Right atrium auricular region (tissue), 2 donors: ENCODE data around the gene ZNF138. TPM values are rescaled to one million over a fixed set of nuclear protein-coding genes. Genes with fewer than 3 reads are reported as not detected.

ENCODE experiments used
- DNase-seq: peaks from one replicate; pipeline ENCODE4 v3.0.0-alpha.2; 2019; ENCODE audit warnings: low spot score
- H3K27ac ChIP-seq, 2 donors: fragments of 200-600 bp; sonication (generic); 1 replicate in 1 of 2; 2 replicates in 1 of 2; pipeline ENCODE4 v1.5.1; 2016 to 2019
- H3K27me3 ChIP-seq, 2 donors: fragments of 200-600 bp; sonication (generic); one replicate each; pipeline versions ENCODE4 v1.5.1 to v1.6.0; 2017 to 2019
- H3K36me3 ChIP-seq: fragments of 200-600 bp; sonication (generic); one replicate; pipeline ENCODE4 v1.5.1; 2016
- H3K4me1 ChIP-seq, 2 donors: fragments of 200-600 bp; sonication (generic); one replicate each; pipeline versions ENCODE4 v1.5.1 to v1.6.0; 2017 to 2019
- H3K4me3 ChIP-seq, 2 donors: fragments of 200-600 bp; sonication (generic); 1 replicate in 1 of 2; 2 replicates in 1 of 2; pipeline ENCODE4 v1.5.1; 2017 to 2019; ENCODE audit warnings: mild to moderate bottlenecking in 1 of 2, moderate library complexity in 1 of 2
- H3K9me3 ChIP-seq, 2 donors: fragments of 200-600 bp; sonication (generic); one replicate each; pipeline ENCODE4 v1.5.1; 2019
- CTCF ChIP-seq, 2 donors: fragments of 200-600 bp; sonication (generic); IDR thresholded peaks; one replicate each; pipeline ENCODE4 v1.5.1; 2019; ENCODE audit warnings: antibody characterized with exemption in 2 of 2
- total RNA-seq, 2 donors: library from RNA; depleted of rRNA; stranded (reverse); fragments of >200 nt; gene quantifications; one replicate each; pipeline ENCODE4 v1.1.0, GENCODE V29; 2016

ZNF138 gene
- total RNA-seq, 2 donors from 2014 or later, result 3.1 to 7.6 TPM

GRCh38 chr7:64871761-64872160 is 77.5 kb downstream of the ZNF138 start:
- Histone ChIP-seq H3K27ac (no peak overlapping the region), H3K4me1 (no peaks in the 10 kb centered on the region), H3K9me3 (no peaks in the 10 kb centered on the region), H3K4me3 (no peak overlapping the region), H3K27me3 (no peaks in the 10 kb centered on the region), H3K36me3 (no peaks in the 10 kb centered on the region)
- TF ChIP-seq CTCF (IDR thresholded peaks at IDR 0.05), result no peak
- DNase-seq, result peak; percentile 32

GRCh38 chr7:64872351-64873154 is 78.3 kb downstream of the ZNF138 start:
- Histone ChIP-seq H3K27ac (no peak overlapping the region), H3K4me3 (no peak overlapping the region), H3K27me3 (no peaks in the 10 kb centered on the region), H3K36me3 (no peaks in the 10 kb centered on the region), H3K4me1 (peaks cover 0 to 7% of the 10 kb centered on the region in 2 donors), H3K9me3 (no peaks in the 10 kb centered on the region)
- peak; percentile 36 for DNase-seq
- no peak for TF ChIP-seq CTCF (IDR thresholded peaks at IDR 0.05)

GRCh38 chr7:64873155-64873500 is 78.9 kb downstream of the ZNF138 start:
- no peaks in the 10 kb centered on the region for H3K36me3 ChIP-seq
- H3K4me1 ChIP-seq, result peaks cover 0 to 8% of the 10 kb centered on the region in 2 donors
- no peaks in the 10 kb centered on the region for H3K9me3 ChIP-seq
- H3K27ac ChIP-seq, result no peak overlapping the region
- TF ChIP-seq CTCF (IDR thresholded peaks at IDR 0.05), result no peak
- DNase-seq, result peak; percentile 40
- no peak overlapping the region for H3K4me3 ChIP-seq
- H3K27me3 ChIP-seq, result no peaks in the 10 kb centered on the region

GRCh38 chr7:64873517-64873916 is 79.3 kb downstream of the ZNF138 start:
- TF ChIP-seq CTCF (IDR thresholded peaks at IDR 0.05), result no peak
- peak; percentile 36 for DNase-seq
- Histone ChIP-seq H3K4me3 (no peak overlapping the region), H3K4me1 (peaks cover 0 to 8% of the 10 kb centered on the region in 2 donors), H3K9me3 (no peaks in the 10 kb centered on the region), H3K36me3 (no peaks in the 10 kb centered on the region), H3K27ac (no peak overlapping the region), H3K27me3 (no peaks in the 10 kb centered on the region)

- TF ChIP-seq CTCF (IDR thresholded peaks at IDR 0.05), result no peak
- no peak overlapping the region for H3K4me3 ChIP-seq
- H3K27me3 ChIP-seq, result no peaks in the 10 kb centered on the region
- H3K4me1 ChIP-seq, result peaks cover 0 to 8% of the 10 kb centered on the region in 2 donors
- H3K27ac ChIP-seq, result no peak overlapping the region
- H3K9me3 ChIP-seq, result no peaks in the 10 kb centered on the region
- DNase-seq, result no peak
- no peaks in the 10 kb centered on the region for H3K36me3 ChIP-seq
These were observed 79.9 kb downstream of the ZNF138 start for GRCh38 chr7:64874114-64874513.
